C4-2B (cell line): ENCODE data around the gene HRH2.

ENCODE experiments used
- H3K27ac ChIP-seq: fragments of 450-650 bp; 2 replicates; pipeline ENCODE4 v1.5.1; 2017
- CTCF ChIP-seq: fragments of 450-650 bp; conservative IDR thresholded peaks from 2 replicates; pipeline ENCODE4 v1.5.1; 2017; ENCODE audit warnings: mild to moderate bottlenecking
- ZFX ChIP-seq: fragments of 450-650 bp; IDR thresholded peaks from 2 replicates; pipeline ENCODE4 v1.6.1; 2017

HRH2 gene

GRCh38 chr5:175628668-175629067 lies 29.2 kb upstream of the HRH2 start:
- TF ChIP-seq ZFX (no peak), CTCF (no peak)
- no peak overlapping the region for H3K27ac ChIP-seq

- TF ChIP-seq CTCF (no peak), ZFX (no peak)
- no peak overlapping the region for H3K27ac ChIP-seq
Observed at GRCh38 chr5:175629261-175629660, 28.6 kb upstream of the HRH2 start.

DNA sequence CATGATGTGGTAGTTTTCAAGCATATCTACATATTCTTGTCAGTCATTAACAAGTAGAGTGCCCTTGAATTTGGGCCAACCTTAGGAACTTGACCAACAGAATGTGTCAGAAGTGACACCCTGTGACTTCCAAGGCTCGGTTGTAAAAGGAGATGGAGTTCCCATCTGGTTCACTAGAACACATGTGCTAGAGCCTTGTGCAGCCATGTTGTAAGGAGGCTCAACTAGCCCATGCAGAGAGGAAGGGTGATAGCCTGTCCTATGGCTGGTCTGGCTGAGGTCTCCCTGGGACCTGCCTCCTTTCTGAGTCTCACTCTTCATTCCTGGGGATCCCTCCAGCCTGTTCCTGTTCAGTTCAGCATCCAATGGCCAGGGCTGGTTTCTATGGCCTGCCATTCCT lies 28.1 kb upstream of the HRH2 start:
- no peak for TF ChIP-seq CTCF
- no peak for TF ChIP-seq ZFX
- H3K27ac ChIP-seq = no peak overlapping the region

- no peak for TF ChIP-seq ZFX
- TF ChIP-seq CTCF = no peak
- H3K27ac ChIP-seq = no peak overlapping the region
Observed at GRCh38 chr5:175635854-175636584, 21.9 kb upstream of the HRH2 start.

DNA sequence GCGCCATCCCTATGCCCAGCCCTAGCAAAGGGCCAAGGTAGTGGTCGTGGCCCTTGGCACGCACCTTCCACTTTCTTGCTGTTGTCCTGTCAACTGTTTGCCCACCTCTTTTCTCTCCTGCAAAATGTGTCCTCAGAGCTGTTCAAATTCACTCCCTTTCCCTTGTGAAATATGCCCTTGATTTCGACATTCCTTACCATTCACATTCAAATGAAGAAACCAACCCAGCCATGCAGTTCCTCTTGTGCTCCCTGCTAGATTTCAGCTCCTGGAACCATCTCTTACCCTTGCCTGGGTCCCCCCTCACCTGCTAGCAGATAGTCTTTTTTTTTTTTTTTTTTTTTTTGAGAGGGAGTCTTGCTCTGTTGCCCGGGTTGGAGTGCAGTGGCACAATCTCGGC lies 19.6 kb upstream of the HRH2 start:
- no peak for TF ChIP-seq CTCF
- no peak for TF ChIP-seq ZFX

GRCh38 chr5:175640106-175640775 lies 17.6 kb upstream of the HRH2 start:
- no peak overlapping the region for H3K27ac ChIP-seq
- TF ChIP-seq CTCF (no peak), ZFX (no peak)

More for the DNA sequence above, 19.6 kb upstream of the HRH2 start:
- no peak overlapping the region for H3K27ac ChIP-seq

DNA sequence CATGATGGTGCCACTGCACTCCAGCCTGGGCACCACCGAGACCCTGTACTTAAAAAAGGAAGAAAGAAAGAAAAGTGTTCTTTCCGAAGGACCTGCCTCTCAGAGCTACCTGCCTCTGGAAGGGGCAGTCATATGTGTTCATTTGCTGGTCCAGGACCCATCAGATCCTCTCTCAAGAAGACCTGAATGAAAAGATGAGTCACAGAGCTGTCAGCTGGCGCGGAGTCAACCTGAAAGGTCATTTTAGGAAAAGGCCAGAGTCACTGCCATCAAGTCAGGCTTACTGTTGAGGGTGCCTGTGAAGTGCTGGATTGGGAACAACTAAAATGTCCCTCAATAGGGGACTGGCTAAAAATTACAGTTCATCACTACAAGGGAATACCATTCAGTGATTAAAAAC lies 14.9 kb upstream of the HRH2 start:
- TF ChIP-seq CTCF (no peak), ZFX (no peak)

More for the DNA sequence above, 14.9 kb upstream of the HRH2 start:
- no peak overlapping the region for H3K27ac ChIP-seq
